ENCODE data around the gene FOSB.

The FOSB gene

DNA sequence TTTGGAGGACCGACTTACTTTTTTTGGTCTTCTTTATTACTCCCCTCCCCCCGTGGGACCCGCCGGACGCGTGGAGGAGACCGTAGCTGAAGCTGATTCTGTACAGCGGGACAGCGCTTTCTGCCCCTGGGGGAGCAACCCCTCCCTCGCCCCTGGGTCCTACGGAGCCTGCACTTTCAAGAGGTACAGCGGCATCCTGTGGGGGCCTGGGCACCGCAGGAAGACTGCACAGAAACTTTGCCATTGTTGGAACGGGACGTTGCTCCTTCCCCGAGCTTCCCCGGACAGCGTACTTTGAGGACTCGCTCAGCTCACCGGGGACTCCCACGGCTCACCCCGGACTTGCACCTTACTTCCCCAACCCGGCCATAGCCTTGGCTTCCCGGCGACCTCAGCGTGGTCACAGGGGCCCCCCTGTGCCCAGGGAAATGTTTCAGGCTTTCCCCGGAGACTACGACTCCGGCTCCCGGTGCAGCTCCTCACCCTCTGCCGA is 409 bp downstream of the FOSB start:
- peak in 1 of 3 experiments; percentile 24 for DNase-seq (ENCODE audit: low read depth in 3 of 3)

DNA sequence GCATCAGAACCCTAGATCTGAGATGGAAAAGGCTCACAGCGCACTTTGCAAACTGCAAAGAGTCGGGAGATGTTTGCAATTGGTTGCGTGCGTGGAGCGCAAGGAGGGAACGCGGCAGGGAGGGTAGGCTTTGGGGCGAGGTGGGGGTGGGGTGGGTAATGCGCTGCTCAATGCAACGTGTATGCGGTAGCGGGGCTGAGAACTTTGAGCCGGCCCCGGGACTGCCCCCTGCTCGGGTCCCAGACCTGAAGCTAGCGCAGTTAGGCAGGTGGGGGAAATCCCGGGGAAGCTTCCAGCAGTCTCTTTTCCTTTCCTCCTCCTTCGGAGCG is 971 bp downstream of the FOSB start:
- no peak for DNase-seq (ENCODE audit: low read depth in 3 of 3)

DNA sequence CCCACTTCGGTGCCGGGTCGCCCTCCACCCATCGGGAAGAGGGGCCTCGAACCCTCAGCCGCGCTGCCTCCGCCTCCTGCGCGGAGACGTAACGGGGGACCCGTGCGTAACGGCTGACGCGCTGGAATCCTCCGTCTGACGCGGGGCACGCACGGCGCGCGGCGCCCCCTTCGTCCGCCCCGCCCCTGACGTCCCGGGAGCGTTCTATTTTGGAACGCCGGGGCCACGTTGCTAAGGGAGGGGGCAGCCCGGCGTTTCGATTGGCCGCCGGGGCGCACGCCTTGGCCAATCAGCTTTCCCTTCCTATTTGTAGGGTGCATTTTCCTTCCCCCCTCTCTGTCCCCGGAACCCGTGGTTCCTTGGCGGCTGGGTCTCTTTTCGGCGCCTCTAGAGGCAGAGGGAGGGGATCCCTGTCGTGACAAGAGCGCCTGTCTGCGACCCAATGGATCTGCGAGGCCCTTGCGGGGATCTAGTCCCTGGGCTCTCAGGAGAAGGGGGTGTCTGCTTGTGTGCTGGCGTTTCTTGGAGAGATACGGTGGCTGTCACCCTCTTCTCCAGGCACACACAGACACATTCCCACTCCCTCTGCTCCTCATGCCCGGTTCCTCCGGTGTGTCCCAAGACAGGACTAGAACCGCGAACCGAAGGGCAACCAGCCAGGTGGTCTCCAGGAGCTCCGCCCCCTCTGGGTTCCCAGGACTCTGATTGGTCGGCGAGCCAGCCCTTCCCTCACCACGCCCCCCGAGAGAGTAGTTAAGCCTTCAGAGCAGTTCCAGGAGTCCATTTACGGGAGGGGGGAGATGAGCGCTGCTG is 1.5 kb downstream of the FOSB start:
- peak; percentile 87 to 94 (median 88) for DNase-seq (ENCODE audit: low read depth in 3 of 3)

DNA sequence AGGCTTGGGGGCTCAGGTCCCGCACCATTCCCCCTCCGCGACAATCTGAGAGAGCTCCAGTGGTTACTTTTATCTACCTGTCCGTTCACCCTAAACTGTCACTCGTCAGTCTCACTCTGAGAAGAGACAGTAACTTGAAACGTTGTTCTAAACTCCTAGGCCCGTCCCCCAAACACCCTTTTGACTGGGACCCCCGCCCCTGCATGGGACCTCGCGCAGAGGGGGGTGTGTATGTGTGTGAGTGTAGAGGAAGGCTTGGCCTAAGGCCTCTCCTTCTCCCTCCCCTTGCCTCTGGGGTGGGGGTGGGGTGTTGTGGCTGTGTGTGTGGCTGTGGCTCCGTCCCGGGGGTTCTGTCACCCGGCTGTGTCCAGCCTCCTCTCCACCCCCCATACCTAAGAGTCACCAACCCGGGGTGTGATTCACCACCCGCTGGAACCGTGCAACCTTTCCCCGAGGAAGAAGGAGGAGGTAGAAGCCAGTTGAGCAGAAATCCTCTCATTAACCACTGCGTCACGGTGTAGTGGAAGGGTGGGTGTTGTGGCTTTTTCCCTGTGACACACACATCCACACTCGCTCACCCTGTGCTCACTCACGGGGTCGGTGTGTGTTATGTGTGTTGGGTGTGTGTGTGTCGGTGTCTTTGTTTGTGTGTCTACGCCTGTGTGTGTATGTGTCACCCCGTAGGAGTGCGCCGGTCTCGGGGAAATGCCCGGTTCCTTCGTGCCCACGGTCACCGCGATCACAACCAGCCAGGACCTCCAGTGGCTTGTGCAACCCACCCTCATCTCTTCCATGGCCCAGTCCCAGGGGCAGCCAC is 2.4 kb downstream of the FOSB start:
- no peak for DNase-seq (ENCODE audit: low read depth in 3 of 3)

DNA sequence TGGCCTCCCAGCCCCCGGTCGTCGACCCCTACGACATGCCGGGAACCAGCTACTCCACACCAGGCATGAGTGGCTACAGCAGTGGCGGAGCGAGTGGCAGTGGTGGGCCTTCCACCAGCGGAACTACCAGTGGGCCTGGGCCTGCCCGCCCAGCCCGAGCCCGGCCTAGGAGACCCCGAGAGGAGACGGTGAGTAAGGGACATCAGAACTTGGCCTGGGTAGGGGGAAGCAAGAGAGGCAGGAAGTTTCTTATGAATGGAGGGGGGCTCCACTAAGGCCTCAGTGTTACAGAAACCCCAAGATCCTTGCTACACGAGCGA is 2.9 kb downstream of the FOSB start:
- DNase-seq (ENCODE audit: low read depth in 3 of 3): no peak

DNA sequence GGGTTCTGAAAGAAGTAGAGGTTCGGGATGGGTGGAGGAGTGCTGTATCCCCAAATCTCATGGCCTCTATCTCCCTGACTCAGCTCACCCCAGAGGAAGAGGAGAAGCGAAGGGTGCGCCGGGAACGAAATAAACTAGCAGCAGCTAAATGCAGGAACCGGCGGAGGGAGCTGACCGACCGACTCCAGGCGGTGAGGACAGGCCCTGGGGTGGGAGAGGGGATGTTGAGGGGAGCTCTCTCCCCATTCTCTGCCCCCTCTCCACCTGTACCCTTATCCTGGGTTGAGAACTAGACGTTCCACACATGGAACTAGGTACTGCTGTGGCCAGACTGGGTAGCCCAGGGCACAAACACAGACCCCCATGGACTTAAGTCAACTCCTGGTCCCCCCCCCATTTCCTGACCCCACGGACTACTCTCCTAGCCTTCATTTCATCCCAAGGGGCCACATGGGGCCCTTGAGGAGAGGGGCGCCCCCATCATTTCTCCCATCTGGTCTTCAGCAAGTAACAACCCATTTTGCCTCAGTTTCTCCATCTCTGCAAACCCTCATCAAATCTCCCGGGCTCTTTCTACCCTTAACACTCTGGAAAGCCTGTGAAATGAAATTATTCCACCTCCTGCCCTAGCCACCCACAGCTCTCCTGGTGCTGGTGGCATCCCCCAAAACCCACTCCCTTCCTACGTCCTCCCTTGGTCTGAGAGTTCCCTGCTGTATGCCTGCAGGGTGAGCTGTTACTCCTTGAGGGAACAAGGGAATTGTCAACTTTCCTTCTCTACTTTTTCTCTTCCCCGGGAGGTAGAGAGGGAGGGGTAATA is 3.5 kb downstream of the FOSB start:
- DNase-seq (ENCODE audit: low read depth in 3 of 3): no peak

DNA sequence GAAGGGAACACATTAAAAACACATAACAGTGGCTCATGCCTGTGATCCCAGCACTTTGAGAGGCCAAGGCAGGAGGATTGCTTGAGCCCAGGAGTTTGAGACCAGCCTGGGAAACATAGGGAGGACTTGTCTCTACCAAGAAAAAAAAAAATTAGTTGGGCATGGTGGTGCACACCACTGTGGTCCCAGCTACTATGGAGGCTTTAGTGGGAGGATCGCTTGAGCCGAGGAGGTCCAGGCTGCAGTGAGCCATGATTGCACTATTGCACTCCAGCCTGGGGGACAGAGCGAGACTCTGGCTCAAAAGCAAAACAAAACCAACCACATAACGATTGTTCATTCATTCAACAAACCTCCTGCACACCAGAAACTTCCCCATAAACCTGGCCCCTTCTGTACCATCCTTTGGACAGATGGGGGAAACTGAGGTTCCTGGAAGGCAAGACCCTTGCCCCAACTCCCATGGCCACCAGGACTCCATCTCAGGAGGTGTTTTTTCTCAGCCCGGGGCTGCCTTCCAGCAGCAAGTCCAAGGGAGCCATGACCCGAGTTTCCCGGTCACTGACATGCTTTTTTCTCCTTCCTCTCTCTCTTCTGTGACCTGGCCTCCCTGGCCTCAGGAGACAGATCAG is 4.3 kb downstream of the FOSB start:
- no peak for DNase-seq (ENCODE audit: low read depth in 3 of 3)

DNA sequence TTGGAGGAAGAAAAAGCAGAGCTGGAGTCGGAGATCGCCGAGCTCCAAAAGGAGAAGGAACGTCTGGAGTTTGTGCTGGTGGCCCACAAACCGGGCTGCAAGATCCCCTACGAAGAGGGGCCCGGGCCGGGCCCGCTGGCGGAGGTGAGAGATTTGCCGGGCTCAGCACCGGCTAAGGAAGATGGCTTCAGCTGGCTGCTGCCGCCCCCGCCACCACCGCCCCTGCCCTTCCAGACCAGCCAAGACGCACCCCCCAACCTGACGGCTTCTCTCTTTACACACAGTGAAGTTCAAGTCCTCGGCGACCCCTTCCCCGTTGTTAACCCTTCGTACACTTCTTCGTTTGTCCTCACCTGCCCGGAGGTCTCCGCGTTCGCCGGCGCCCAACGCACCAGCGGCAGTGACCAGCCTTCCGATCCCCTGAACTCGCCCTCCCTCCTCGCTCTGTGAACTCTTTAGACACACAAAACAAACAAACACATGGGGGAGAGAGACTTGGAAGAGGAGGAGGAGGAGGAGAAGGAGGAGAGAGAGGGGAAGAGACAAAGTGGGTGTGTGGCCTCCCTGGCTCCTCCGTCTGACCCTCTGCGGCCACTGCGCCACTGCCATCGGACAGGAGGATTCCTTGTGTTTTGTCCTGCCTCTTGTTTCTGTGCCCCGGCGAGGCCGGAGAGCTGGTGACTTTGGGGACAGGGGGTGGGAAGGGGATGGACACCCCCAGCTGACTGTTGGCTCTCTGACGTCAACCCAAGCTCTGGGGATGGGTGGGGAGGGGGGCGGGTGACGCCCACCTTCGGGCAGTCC is 5.0 kb downstream of the FOSB start:
- DNase-seq (ENCODE audit: low read depth in 3 of 3): no peak

DNA sequence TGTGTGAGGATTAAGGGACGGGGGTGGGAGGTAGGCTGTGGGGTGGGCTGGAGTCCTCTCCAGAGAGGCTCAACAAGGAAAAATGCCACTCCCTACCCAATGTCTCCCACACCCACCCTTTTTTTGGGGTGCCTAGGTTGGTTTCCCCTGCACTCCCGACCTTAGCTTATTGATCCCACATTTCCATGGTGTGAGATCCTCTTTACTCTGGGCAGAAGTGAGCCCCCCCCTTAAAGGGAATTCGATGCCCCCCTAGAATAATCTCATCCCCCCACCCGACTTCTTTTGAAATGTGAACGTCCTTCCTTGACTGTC is 5.5 kb downstream of the FOSB start:
- DNase-seq (ENCODE audit: low read depth in 3 of 3): no peak

DNA sequence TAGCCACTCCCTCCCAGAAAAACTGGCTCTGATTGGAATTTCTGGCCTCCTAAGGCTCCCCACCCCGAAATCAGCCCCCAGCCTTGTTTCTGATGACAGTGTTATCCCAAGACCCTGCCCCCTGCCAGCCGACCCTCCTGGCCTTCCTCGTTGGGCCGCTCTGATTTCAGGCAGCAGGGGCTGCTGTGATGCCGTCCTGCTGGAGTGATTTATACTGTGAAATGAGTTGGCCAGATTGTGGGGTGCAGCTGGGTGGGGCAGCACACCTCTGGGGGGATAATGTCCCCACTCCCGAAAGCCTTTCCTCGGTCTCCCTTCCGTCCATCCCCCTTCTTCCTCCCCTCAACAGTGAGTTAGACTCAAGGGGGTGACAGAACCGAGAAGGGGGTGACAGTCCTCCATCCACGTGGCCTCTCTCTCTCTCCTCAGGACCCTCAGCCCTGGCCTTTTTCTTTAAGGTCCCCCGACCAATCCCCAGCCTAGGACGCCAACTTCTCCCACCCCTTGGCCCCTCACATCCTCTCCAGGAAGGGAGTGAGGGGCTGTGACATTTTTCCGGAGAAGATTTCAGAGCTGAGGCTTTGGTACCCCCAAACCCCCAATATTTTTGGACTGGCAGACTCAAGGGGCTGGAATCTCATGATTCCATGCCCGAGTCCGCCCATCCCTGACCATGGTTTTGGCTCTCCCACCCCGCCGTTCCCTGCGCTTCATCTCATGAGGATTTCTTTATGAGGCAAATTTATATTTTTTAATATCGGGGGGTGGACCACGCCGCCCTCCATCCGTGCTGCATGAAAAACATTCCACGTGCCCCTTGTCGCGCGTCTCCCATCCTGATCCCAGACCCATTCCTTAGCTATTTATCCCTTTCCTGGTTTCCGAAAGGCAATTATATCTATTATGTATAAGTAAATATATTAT is 6.1 kb downstream of the FOSB start:
- DNase-seq (ENCODE audit: low read depth in 3 of 3): no peak

DNA sequence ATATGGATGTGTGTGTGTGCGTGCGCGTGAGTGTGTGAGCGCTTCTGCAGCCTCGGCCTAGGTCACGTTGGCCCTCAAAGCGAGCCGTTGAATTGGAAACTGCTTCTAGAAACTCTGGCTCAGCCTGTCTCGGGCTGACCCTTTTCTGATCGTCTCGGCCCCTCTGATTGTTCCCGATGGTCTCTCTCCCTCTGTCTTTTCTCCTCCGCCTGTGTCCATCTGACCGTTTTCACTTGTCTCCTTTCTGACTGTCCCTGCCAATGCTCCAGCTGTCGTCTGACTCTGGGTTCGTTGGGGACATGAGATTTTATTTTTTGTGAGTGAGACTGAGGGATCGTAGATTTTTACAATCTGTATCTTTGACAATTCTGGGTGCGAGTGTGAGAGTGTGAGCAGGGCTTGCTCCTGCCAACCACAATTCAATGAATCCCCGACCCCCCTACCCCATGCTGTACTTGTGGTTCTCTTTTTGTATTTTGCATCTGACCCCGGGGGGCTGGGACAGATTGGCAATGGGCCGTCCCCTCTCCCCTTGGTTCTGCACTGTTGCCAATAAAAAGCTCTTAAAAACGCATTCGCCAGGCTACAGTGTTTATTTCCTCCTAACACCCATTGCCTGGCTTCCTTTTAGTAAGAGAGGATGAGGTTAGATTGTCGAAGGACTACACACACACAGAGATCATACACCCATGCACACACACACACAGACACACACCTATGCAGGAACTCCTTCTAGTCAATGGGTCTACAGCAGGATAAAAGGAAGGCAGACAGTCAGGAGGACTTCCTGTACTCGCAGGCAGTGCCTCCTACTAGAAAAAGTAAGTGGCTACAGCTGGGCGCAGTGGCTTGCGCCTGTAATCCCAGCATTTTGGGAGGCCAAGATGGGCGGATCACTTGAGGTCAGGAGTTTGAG is 7.1 kb downstream of the FOSB start:
- no peak for DNase-seq (ENCODE audit: low read depth in 3 of 3)

DNA sequence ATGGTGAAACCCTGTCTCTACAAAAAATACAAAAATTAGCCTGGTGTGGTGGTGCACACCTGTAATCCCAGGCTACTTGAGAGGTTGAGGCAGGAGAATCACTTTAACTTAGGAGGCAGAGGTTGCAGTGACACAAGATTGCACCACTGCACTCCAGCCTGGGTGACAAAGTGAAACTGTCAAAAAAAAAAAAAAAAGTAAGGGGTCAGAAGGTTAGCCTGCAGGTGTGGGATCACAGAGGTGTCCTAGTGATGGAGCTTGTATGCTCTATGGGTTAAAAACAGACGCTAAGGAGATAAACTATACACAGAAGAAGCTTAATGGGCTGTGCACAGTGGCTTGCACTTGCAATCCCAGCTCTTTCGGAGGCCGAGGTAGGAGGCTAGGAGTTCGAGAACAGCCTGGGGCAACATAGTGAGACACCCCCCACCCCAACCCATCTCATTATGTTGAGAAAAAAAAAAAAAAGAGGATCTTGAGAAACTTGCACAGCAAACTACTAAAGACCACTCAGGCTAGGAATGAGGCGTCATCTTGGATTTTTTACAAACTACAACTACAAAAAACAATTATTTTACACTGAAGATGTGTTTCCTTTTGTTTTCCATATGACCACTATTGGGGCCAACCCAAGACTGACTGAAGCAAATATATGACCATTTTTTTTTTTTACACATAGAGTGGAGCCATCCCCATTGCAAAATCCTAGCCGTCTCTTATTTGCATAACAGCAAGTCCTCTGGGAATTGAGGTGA is 7.9 kb downstream of the FOSB start:
- DNase-seq (ENCODE audit: low read depth in 3 of 3): no peak

DNA sequence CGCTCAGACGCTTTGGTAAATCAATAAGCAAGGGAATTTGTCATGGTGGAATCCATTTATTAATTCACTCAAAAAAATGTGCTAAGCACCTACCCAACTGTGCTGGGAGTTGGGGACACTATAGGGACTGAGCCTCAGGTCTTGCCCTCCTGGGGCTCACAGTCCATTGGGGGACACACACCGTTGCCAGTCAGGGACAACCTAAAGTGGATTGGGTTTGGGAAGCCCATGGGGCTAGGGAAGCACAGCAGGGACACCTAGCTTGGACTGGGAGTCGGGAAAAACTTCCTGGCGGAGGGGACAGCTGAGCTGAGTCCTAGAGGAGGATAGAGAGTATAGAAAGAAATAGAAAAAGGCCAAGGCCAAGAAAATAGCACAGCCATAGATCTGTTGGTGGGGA is 8.5 kb downstream of the FOSB start:
- DNase-seq (ENCODE audit: low read depth in 3 of 3): no peak

DNA sequence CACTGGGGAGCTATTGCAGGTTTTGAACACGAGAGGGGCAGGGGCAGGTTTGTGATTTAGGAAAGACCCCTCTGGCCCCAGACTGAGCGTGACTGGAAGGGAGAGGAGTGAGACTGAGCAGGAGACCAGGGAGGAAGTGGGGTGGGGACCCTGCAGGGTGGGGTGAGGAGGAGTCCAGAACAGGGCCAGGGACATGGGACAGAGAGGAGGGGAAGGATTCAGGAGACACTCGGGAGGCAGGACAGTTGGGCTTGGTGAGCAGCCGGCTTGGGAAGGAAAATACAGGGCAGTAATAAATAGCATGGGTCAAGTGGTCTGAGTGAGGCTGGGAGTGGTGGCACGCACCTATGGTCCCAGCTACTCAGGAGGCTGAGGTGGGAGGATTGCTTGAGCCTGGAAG is 9.4 kb downstream of the FOSB start:
- DNase-seq (ENCODE audit: low read depth in 3 of 3): no peak

DNA sequence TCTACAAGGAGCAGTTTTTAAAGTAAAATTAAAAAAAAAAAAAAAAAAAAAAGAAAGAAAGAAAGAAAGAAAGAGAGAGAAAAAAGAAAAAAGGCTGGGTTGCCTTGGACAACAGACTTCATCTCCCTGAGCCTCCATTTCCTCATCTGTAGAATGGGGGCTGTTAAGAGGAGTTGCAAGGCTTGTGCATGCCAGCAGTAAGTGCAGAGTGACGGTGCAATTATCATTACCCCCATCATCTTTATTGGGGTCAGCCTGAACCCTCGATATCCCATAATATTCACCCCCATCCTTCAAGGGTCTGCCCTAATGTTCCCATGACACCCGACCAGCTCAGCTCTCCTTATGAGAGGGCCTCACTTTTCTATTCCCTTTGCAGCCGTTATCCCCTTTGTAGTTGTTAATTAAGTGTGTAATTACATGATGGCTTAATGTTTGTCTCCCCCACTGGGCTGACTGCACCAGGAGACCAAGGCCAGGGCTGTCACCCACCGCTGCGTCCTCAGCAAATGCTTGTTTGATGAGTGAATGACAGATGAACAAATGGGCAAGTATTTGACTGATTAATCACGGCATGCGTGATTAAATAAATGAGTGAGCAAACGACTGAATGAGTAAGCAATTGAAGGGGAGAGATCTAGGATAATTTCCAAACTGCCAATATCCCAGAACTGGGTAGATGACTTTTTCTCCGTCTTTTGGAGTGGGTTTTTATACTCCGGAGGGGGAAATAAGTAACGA is 10.1 kb downstream of the FOSB start:
- no peak for DNase-seq (ENCODE audit: low read depth in 3 of 3)

DNA sequence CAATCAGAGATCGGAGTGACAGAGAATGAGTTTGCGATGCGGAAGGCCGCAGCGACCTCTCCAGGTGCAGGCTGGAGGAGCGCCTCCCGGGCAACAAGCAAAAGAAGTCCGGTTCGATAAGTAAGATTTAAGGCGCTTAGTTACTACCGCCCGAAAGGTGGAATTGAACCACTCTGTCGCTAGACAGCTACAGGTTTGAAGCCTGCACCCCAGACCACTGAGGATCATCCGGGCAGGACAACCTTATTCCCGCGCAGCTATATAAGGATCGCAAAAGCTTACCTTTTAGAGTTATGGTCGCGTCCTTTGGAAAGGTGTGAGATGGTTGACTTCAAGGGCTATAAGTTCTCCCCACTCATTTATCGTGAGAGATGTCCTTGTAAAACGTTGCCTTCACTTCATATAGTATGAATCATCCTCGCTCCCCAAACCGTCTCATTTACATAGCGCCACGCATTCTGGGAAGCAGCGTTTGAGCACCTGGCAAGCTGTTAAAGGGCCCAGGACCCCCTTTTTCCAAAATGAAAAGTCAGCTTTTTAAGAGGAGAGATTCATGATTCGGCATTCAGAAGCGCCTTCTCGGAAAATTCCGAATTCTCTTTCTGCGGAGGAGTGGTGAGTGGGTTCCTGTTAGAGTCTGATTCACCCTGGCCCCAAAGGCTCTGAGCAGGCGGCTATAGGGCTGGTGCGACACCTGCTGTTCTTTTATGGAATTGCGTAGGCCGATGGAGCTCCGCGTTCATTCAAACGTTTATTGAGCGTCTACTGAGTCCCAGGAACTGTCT is 10.8 kb downstream of the FOSB start:
- DNase-seq (ENCODE audit: low read depth in 3 of 3): peak; percentile 79 to 92 (median 91)

DNA sequence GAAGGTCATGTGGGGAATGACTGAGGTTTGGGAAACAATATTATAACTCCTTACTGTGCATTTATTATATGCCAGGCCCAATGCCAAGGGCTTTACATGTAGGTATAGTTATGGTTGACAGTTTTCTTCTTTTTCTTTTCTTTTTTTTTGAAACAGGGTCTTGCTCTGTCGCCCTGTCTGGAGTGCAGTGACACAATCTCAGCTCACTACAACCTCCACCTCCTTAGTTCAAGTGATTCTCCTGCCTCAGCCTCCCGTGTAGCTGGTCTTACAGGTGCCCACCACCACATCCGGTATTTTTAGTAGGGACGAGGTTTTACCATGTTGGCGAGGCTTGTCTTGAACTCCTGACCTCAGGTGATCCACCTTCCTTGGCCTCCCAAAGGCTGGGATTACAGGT is 15.2 kb downstream of the FOSB start:
- no peak for DNase-seq (ENCODE audit: low read depth in 3 of 3)

Measured in stimulated activated CD4-positive, alpha-beta T cell treated with anti-CD3 and anti-CD28 coated beads, TNF-alpha, amount 100 ng/mL, for 24 hours (primary cell).